NCI-H146 treated with DMSO at 0.1 percent for 48 hours (cell line): Measurements from ENCODE around the gene ACTN4.
"Not testable (repeated sequence)": the region's sequence is repeated elsewhere in the genome, so short reads cannot be mapped to it uniquely, and the experiment has no call there.

ENCODE experiments used
- DNase-seq: peaks from one replicate; lab custom pipeline; 2025; ENCODE audit not compliant: unreplicated experiment; lab: John Stamatoyannopoulos, UW

ACTN4 gene

GRCh38 chr19:38761884-38762389, 114.5 kb downstream of the ACTN4 start:
- not testable (repeated sequence) for DNase-seq

- DNase-seq = no peak
Measured at GRCh38 chr19:38763795-38764220, 116.4 kb downstream of the ACTN4 start.

GRCh38 chr19:38765214-38765613, 117.8 kb downstream of the ACTN4 start:
- no peak for DNase-seq

GRCh38 chr19:38766276-38767047, 119.0 kb downstream of the ACTN4 start:
- DNase-seq = no peak

- DNase-seq = no peak
Measured at GRCh38 chr19:38769635-38770211, 122.3 kb downstream of the ACTN4 start.

- not testable (repeated sequence) for DNase-seq
Measured at GRCh38 chr19:38770228-38770948, 122.9 kb downstream of the ACTN4 start.

- DNase-seq = not testable (repeated sequence)
Measured at GRCh38 chr19:38770949-38771275, 123.5 kb downstream of the ACTN4 start.

GRCh38 chr19:38771569-38771968, 124.1 kb downstream of the ACTN4 start:
- DNase-seq = not testable (repeated sequence)

- no peak for DNase-seq
Measured at GRCh38 chr19:38773469-38774177, 126.2 kb downstream of the ACTN4 start, which contains the start of gene LGALS7. Gene LGALS7, minus strand, starts transcription at chr19:38773517. Its CDS starts 25 bp downstream, at chr19:38773492.

- no peak for DNase-seq
Measured at GRCh38 chr19:38774181-38774950, 126.9 kb downstream of the ACTN4 start.

- DNase-seq = no peak
Measured at GRCh38 chr19:38778733-38779132, 131.3 kb downstream of the ACTN4 start.

- DNase-seq = no peak
Measured at GRCh38 chr19:38780443-38780842, 133.0 kb downstream of the ACTN4 start.

GRCh38 chr19:38781058-38781457, 133.6 kb downstream of the ACTN4 start:
- peak; percentile 41 for DNase-seq
